NCI-H2029 treated with DMSO at 0.1 percent for 48 hours (cell line): ENCODE results near the gene IFIT1.
"Not testable (repeated sequence)": the region's sequence is repeated elsewhere in the genome, so short reads cannot be mapped to it uniquely, and the experiment has no call there.

Source experiments
- DNase-seq: peaks from one replicate; lab custom pipeline; 2025; lab: John Stamatoyannopoulos, UW

The IFIT1 gene

DNA sequence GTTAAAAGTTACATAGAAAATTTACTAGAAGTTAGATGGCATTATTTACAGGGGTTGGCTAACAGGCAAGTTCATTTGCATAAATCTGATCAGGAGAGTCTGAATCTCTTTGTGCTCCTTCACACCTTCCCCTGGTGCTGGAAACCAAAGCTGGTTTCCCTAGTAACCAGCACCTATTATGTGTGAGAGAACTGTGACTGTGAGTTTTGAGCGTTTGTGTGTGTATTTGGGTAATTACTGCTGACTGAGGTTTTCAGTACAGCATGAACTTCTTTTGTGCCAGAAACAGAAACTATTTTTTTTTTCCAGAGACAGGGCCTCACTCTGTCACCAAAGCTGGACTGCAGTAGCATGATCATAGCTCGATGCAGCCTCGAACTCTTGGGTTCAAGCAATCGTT is 24.9 kb upstream of the IFIT1 start:
- no peak for DNase-seq

DNA sequence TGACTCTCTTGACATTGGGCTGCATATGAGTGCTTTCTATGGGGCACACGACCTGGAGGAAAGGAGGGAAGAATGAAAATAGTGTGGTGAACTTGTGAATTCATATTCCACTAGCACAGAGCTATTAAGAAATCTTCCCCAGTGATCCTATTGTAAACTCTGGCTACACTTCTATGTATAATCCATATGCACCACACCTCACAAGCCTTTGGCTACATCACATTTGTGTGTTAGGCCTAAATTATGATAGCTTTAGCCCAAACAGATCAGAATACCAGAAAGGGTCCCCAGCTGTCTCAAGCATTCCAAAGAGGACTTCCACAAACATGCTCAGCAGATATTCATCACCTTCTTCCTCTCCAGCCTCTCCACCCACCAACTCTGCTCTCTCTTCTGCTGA is 24.3 kb upstream of the IFIT1 start:
- no peak for DNase-seq

DNA sequence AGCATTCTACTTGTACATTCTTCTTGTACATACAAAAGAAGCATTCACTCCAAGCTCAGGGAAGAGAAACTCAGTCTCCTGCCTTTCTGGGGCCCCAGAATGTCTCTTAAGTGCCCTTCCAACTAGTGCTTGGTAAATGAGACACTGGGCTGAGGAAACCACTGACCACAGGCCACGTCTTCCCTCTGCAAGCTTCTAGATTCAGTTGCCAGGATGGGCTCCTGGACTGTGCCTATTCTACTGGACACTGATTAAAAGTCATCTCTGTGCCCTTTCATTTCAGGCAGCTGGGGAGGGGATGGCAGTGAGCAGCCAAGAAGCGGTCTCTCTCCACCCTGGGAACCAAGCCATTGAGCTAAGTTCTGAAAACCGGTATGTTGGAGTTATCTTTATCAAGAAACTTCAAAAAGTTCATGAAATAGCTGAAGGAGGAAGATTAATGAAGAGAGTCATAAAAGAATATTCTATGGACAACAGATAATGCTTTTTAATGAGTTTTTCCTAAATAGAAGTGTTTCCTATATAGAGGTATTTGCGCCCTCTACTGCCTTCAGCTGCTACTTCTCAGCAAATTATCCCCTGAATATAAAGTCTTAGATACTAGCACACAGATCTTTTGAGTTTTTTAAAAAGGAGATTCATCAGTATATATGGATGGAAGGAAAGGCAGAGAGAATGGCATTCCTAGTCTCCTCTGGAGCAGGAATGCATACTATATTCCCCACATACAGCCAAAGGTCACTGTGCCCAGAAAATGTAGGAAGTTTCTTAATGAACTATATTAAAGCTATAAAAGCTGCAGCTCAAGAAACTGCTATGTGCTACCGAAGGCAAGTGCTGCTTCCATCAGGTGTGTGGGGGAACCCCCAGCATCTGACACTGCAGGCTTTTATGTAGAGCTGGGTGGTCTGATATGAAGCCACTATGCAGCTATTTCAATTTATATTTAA is 23.0 kb upstream of the IFIT1 start:
- no peak for DNase-seq

DNA sequence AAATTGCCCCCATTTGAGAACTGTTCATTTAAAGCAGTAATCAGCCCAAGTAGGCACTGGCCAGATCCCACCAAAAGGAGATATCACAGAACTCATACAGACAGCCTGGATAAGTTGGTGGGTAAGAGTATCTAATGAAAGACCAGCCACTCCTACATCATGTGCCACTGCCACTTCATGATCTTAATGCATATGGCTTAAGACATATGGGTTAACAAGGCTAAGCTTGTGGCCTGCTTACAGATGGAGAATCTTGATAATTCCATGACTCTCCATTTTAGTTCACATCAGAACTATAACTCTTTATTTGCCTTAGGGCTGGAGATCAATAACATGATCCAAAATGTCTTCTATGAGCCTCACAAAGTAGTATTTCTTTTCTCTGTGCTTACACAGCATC is 21.3 kb upstream of the IFIT1 start:
- DNase-seq: no peak

DNA sequence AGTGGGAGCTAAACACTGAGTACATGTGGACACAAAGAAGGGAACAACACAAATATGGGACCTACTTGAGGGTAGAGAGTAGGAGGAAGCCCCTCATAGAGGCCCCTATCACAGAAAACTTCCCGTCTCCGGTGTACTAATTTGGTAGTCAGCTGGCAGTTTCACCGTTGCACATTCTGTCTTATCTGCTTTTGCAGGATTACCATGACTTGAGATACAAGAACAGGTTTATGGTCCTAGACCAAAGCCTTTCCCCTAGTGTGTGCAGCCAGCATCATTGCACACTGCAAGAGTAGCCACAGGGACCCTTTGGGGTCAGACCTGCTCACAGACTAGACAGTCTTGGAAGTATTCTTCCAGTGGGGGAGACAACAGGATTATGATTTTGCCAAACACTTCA is 20.4 kb upstream of the IFIT1 start:
- no peak for DNase-seq

DNA sequence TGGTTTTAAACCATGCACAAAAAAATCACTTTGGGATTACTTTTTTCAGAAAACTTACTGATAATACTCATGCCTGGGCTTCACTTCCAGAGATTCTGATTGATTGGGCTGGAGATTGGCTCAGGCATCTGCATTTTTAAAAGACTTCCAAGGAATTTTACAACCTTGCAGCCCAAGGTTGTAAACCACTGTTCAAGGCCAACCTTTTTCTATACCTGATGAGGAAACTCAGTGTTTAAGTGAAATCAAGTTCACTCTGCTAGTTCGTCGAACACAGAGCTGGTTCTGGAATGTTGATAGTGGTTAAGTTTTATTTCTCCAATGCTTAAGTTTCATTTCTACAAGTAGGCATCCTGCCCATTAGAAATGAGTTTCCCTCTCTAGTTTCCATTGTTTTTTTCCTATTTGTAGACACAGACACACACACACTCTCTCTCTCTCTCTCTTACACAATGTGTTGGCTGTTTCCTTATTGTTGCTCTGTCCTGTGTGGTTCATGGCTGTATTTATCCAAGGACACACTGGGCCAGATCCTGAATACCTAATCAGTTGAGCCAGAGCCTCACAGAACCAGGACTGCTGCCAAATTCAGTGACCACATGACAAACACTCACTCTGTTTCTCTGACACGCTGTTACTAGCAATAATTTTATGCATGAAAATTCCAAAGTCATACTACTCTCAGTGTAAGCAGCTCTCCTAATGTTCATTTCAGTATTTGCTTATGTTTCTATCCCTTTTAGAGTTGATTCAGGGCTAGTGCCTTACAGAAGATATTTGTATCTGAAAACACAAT is 18.3 kb upstream of the IFIT1 start:
- DNase-seq: peak; percentile 54

DNA sequence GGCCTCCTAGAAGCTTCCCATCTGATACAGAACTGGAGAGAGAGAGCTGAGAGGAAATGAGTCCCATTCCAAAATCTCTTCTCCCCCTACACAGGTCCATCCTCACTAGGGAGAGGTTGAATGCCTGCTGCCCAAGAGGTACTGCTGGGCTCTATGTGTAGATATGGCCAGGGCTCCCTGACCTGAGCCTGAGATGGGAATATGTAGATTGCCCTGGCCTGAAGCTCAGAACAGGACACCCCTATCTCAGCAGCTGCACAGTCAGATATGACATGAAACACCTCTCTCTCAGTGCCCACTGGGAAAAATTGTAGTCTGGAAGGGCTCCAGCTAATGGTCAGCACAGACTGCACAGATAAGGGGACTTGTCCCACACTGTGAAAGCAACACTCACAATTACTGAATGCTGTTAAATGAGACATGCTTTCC is 17.7 kb upstream of the IFIT1 start:
- no peak for DNase-seq

DNA sequence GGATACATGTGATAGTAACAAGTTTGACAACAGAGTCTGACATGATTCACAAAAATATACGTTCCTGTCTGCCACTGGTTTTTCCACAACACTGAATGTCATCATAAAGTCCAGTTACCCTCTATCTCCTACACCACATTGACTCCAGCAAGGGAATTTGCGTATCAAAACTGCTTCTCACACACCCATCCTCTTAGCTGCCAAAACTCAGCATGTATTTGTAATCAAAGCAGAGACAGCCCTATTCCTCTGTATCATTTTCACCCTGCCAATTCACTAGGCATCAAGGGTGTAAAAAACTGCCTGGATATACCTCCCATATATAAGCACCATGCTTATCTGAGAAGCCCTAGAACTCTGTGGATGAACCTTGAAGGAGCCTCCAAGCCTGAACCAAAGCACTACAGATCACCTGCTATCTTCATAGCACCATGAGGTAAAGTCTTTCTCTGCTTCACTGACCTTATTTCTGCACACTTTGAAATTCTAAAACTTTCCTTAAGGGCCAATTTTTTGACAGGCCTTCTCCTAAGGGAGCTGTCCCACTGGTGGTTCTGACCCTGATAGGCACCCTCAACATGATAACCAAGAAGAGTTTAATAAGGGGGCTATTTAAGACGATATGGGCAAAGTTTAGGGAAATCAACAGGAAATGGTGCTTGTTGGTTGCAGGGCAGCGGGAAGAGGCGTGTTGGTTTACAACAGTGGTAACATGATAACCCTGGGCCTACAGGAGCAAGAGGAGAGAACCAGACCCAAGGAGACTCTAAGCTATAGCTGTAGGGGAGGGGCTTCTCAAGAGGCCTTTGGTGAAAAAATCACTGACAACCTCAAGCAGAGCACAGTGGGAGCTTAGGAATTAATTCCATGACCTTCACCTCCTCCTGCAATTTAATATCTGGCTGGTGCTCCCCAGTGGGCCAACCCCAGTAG is 14.5 kb upstream of the IFIT1 start, which contains the start of gene IFIT1B:
Gene IFIT1B, plus strand, starts transcription at position 352 of the 933 bp plus-strand sequence. Its CDS starts 80 bp downstream, at position 432.
- DNase-seq: no peak

DNA sequence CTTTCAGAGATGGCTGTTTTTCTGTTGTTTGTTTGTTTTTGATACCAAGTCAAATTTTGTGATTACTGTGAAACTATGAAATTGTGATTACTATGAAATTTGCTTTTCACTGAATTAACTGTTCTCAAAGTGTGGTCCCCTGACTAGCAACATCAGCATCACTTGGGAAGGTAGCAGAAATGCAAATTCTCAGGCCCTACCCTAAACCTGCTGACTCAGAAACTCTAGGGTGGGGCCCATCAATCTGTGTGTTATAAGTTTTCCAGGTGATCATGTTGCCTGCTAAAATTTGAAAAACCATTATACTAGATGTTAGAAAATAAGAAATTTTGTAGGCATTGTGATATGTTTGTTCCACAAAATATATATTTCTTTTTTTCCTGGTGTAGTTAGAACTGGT is 13.3 kb upstream of the IFIT1 start:
- DNase-seq: no peak

DNA sequence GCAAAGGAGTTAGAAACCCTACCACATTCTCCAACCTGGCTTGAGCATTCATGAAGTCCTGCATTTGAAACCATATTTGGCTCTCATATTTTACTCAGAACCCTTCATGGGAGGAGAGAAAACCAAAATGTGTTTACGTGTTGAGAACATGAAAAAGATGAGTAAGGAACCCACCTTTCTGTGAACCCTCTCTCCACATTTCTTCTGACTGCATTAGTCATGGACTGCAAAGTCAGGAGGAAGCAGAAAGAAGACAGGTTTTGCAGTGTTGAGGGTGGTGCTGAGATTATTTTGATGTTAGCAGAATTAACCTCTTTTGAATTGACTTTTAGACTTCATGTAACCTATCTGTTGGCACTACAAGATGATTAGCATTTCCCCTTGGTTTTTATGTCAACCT is 9.7 kb upstream of the IFIT1 start:
- no peak for DNase-seq

DNA sequence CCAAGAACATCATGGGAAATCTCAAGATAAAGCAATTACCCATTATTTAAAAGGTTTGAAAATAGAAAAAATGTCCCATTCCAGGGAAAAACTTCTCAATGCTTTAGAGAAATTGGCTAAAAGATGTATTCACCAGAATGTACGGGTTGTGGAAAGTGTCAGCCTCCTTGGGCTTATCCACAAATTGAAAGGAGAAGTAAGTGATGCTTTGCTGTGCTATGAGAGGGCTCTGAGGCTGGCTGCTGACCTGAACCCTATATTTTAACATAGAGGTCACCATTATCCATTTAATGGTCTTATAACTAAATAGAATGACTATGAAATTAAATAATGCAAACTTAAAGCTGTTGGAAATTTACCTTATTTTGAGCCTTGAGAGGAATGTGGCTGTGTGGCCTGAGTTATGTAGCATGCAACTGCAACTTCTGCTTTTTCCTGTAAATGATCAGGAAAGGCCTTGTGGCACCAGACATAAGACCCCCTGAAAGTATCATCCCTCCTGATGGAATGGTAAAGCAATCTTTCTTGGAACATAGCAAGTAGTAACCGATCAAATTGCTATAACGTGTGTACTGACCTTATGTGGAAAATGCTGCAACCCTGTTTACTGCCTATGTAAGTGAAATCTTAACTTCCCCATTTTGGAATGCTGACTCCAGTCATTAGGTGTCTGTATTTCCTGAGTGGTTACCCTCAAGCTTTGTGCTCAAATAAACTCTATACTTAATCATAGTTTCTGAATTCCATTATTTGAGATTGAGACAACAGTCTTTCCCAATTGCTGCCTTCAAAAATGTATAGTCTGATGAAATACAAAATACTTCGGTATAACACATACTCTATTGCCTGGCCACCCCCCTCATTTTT is 7.7 kb upstream of the IFIT1 start:
- no peak for DNase-seq

DNA sequence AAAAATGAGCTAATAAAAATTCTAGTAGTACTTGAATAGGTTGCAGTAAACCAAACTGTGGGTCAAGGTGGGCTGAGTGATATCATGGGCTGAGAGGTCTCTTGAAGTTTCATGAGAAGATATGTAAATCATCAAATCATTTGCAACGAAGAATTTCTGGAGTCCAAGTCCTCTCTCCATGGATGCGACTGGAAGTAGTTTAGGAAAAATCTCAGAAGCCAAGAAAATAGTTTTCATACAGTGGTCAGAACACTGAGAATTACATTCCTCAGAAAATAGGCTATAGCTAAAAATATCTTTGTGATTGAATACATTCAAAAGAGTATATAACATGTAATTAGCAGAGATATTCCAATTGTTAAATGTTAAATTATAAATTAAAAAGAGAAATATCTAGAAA is 3.6 kb upstream of the IFIT1 start:
- DNase-seq: no peak

DNA sequence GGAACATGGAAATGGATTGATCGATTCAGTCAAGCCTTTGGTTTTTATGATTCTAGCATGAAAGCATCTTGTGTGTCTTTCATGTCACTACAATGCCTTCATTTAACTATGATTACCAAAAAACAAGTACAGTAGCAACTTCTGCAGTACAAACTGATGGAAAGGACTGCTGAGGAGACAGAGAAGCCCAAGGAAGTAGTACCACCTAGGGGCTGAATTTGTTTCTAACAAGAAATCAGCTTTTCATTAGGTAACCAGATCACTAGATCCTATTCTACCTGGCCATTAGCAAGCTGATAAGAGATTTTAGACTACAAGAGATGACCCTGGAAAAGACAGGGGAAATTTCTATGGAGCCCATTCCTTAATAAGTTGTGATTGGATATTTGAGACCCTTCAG is 3.2 kb upstream of the IFIT1 start:
- DNase-seq: no peak

DNA sequence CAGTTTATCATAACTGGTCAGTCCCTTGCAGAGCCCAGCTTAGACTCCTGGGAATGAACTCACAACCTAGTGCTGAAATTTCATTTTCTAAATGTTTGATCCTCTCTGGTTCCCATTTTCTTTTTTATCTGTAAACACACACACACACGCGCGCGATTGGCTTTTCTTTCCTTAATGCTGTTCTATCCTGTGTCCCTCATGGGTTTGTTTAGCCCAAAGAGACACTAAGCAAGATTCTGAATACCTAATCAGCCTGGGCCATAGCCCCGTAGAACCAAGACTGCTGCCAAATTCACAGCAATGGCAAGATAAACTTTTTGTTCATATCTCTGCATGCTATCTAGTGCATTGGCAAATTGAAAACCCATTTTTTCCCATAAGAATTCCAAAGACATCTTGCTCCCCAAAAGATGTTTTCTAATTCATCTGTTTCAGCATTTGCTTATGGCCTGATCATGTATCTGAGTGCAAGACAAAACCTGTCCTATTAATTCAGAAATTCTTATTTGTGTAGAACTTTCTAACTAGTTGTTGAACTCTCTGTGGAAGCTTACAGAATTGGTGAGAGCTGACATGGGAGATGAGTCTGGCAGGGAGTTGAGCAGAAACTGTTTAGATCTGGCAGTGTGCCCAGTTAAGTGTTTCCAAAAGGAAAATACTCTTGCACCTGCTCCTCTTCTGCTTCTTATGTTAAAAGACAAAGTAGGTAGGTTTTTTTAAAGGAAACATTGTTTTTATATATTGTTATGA is 1.8 kb upstream of the IFIT1 start:
- DNase-seq: no peak

DNA sequence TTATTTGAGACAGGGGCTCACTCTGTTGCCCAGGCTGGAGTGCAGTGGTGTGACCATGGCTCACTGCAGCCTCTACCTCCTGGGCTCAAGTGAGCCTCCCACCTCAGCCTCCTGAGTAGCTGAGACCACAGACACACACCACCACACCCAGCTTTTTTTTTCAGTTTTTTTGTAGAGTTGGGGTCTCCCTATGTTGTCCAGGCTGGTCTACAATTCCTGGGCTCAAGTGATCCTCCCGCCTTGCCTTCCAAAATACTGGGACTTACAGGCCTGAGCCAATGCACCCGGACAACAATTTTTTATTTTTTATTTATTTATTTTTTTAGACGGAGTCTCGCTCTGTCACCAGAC is 1.2 kb upstream of the IFIT1 start:
- DNase-seq: not testable (repeated sequence)

DNA sequence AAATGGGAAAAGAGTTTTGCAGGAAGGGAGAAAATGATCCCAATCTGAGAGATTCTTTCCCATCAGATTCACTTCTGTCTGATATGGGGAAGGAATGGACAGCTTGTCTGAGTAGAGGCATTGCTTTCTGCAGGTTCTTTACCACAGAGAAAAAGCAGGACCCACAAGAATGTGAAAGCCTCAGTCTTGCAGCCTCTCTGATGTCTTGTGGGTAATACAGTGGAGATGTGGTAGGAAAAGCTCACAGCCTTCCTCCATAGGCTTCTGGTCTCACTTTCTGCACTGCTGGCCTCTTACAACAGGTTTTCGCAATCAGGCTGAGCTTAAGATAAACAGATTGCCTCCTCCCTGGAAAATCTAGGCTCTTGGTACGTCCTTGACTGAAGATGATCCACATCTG is 551 bp downstream of the IFIT1 start:
- no peak for DNase-seq

DNA sequence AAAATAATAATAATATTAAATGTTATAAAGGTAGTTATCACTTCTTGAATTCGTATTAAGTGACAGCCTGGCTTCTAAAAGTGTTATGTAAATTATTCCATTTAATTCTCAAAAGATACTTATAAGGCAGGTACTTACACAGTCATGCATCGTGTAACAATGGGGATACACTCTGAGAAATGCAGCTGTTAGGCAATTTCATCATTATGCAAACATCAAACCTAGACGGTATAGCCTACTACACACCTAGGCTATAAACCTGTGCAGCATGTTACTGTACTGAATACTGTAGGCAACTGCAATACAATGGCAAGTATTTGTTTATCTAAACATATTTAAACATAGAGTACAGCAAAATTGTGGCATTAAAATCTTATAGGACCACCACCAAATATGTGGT is 1.5 kb downstream of the IFIT1 start:
- no peak for DNase-seq

DNA sequence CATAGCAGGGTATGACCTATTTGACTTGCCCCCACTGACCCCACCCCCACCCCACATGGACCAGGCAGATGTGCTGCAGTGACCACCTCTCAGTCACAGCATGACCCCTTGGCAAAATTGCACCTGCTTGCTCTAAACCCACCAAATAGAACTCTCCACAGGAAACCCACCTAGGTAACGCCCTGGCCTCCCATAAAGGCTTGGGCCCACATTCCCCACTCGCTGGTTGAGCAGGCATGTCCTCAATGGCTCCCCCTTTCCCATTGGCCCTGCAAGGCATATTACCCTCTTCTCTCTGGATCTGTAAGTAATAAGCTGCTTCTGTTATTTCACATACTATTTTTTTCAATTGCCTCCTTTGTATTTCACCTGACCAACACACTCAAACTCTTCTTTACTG is 2.7 kb downstream of the IFIT1 start:
- no peak for DNase-seq

DNA sequence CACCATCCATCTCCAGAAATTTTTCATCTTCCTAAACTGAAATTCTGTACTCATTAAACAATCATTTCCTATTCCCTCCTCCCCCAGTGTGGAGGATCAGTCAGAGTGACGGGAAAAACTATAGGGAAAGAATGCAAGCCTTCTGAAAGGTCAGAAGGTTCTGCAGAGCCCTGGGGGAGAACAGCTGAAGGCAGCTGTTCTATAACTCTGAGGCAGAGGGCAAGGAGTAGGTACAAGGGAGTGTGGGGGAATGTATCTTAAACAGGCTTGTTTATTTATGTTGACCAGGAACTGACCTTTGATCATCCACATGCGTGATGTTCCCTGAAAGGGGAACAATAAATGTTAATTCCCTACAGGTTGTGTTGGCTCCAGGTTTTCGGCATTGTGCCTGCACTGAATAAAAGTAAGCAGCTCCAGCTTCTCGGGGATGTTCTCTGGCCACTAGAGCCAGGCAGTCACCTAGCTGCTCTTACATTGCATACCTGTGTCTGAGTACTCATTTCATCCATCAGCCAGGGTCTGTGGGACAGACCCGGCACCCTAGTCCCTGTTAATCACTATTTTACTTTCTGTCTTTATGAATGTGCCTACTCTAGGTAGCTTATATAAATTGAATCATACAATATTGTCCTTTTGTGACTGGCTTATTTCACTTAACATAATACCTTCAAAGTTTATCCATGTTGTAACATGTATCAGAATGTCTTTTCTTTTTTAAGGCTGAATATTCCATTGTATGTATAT is 5.8 kb downstream of the IFIT1 start:
- no peak for DNase-seq

DNA sequence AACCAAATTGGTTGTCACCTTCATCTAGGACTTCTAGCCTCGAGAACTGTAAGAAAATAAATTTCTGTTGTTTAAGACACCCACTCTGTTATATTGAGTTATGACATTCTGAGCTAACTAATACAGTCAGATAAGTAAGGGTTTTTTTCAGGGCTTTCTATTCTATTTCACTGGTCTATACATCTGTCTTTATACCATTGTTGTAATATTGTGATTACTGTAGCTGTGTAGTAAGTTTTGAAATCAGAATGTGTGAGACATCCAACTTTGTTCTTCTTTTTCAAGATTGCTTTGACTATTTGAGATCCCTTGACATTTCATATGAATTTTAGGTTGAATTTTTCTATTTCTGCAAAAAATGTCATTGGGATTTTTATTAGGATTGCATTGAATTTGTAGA is 7.5 kb downstream of the IFIT1 start:
- DNase-seq: no peak
